ENCODE measurements around the gene MAP2K2.
A peak's percentile ranks its signal among the peaks of the same experiment; 100 is the strongest.

MAP2K2 gene

DNA sequence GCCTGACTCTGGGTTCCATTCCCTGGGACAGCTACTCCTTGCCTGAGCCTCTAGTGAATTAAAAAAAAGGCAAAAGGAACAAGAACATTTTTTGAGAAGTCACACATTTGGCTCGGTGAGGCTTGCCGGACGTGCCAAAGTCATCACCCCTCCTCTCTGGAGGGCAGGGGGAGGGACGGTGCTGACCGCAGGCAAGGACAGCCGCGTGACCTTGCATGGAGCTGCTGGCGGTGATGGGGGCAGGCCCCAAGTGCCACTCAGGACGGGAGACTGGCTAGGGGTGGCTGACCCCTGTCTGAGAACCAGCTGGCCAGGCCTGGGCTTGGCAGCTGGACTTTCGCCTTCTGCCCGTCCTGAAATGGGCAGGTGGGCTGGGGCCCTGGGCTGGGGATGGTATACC, 26.4 kb downstream of the MAP2K2 start:
- no peak for DNase-seq

DNA sequence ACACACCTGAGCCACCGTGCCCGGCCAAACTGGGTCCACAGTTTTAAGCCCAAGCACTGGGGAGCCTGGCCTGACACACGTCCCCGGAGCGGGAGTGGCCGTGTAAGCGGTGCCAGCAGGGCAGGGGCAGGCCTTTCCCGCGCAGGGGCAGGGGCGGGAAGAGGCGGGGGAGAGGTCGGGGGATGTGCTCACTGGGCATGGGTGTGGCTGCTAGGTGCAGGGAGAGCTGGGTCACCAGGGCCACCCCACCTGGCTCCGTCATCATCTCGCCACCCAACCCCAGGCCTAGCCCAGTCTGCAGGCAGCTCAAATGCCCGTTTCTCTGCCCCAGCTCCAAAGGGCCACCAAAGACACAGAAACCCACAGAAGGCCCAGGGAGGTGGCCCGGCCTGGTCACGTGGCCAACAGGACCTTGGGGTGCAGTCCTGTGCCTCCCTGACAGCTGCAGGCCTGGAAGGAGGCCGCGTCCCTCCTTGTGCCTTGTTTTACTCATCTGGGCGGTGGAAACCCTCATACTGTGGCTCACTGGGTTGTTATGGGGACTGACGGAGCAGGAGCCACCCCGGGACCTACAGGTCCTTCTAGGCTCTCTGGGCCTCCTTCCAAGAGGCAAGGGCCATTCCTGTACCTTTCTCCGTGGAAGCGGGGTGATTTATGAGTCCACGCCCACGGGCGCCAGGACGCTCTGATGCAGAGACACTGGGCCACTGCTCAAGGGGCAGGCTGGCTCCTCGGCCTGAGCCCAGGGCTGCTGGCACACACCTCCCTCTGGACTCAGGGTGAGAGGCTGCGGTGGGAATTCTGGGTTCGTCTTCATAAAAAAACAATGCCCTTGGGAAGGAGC, 27.7 kb downstream of the MAP2K2 start:
- no peak for DNase-seq

DNA sequence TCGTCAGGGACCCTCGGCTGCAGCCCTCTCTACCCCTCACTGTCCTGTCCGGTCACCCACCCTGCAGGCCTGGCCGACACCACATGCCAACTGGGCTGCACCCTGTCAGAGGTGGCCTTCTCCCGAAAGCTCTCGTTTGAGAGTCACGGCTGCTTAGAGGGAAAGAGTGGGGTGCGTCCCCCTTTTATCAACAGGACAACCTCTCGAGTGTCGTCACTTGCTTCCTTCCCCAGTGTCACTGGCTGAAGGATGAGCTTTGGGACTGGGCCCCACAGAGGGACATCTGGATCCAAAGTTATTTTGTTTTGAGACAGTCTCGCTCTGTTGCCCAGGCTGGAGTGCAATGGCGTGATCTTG, 28.5 kb downstream of the MAP2K2 start:
- no peak for DNase-seq

DNA sequence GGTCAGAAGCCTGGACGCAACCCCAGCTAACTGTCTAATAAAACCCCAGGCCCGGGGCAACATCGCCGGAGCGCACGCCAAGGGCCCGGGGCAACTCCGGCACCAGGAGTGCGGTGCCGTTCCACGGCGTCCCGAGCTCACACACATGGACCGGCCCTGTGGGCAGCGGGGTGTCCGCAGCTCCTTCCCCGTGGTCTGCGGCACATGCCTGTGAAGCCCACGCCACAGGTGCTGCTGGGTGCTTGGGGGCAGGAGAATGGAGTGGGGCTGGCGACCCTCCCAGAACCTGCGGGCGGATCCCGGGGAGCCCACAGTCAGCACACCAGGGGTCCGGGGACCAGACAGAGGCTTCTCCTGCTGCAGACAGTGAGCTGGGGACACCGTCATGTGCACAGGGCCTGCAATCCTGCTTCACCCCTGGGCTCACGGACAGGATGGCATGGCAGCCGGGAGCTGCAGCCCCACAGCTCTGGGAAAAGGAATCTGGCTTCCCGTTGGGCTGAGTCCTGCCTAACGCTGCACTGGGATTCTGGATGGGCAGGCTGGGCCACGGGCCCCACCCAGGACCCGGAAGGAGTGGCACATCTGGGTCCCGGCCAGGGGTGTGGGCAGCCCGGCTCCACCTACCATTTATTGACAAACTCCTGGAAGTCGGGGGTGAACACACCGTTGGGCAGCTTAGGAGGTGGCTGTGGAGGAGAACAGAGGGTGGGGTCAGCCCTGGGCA, 29.0 kb downstream of the MAP2K2 start:
- no peak for DNase-seq

DNA sequence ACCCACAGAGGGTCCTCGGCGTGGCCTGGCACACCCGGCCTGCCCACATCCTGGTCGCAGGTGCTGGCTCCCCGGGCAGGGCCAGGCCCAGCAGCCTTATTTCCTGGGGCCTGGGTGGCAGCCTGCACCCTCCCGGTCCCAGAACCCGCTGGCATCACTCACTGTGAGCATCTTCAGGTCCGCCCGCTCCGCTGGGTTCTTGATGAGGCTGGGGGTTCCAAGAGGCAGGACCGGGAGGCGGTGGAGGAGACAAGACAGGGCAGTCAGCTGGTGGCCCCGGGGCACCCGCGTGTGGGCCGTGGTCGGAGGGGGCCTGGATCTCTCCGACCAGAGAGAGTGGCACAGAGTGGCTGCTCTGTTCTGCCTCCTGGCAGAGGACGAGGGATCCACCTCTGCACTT, 29.6 kb downstream of the MAP2K2 start:
- DNase-seq, result no peak

DNA sequence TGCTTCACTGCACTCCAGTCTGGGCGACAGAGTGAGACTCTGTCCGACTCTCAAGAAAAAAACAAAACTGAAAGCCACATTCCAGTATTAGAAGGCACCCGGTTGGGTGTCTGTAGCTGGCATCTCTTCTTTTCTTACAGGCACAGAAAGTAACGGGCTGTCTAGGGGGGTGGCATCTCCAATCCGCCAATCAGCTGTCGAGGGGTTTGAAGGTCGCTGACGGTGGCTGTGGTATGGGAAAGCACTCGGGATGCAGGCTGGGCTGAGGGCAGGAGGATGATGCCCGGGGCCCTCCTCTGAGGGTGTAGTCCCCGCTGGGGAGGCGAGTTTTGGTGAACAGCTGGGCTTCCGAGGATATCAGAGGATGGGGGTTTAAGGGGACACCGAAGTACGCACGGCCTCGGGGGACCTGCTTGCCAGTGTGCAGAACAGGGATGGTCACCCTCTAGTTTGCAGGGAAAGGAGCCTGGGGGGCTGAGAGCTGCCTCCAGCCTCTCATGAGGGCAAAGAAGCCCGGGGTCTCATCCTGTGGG, 30.2 kb downstream of the MAP2K2 start:
- DNase-seq, result no peak

DNA sequence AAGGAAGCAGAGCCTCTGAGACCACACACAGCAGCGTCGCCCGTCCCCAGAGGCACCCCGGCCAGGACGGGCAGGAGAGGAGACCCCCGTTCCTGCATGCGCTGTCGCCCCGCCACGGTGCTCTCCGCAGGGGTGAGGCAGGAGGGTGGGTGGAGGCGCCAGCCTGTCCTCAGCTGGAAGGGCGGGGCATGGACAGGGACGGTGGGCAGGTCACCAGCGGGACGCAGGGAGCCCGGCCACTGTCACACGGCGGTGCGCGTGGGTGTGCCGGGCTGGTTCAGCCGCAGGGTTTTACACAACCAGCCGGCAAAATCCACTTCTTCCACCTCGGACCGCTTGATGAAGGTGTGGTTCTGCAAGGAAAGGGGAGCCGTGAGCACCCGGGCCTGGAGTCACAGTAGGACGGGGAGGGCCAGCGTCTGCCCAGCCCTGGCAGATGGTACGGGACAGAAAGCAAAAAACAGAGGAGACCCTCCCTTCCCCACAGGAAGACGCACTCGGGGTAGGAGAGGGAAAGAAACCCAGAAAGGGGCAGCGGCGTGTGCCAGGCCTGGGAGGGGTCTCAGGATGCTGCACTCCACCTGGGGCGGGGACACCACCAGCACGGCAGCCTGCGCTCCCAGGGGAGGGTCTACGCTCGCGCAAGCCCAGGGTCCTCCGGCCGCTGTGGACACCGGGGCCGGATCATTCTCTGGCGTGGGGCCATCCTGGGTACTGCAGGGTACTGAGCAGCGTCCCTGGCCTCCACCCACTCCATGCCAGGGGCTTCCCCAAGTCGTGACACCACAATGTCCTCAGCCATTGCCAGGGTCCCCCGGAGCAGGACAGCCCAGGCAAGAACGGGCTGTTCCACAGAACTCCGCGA, 33.3 kb downstream of the MAP2K2 start:
- no peak for DNase-seq

DNA sequence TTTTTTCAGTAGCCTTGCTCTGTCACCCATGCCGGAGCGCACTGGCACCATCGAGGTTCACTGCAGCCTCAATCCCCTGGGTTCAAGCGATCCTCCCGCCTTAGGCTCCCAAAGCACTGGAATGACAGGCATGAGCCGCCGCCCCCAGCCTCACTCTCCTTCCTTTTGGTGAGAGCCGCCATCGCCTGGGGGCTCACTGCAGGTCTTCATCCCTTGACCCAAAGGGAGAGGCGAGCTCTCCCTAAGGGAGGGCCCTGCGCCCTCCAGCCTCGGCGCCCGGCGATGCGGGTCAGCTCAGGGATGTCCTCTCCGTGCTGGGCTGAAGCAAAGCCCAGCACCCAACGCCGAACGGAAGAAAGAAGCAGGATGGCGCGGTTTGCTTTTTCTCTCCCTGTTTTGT, 34.0 kb downstream of the MAP2K2 start:
- no peak for DNase-seq

DNA sequence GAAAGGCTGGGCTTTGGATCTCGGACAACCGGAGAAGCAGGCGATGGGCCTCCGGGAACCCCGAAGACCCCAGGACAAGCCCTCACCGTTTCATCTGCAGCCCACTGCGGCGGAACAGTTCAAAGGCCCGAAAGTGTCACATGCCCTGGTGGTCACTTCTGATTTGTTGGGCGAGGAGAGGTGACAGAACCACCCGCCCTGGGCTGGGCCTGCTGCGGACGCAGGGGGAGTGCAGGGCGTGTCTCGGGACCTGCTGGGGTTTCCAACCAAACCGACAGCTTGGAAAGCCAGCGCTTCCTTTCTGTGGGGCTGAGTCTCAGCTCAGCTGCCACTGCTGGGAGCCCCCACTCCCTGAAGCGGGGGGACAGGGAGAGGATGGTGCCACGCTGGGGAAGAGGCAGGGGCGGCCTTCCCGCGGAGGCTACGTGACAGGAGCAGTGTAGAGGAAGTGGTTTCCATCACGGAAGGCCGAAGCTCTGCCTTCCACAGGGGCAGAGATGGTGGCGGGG, 34.5 kb downstream of the MAP2K2 start:
- DNase-seq, result peak in 1 of 2 experiments; percentile 14

DNA sequence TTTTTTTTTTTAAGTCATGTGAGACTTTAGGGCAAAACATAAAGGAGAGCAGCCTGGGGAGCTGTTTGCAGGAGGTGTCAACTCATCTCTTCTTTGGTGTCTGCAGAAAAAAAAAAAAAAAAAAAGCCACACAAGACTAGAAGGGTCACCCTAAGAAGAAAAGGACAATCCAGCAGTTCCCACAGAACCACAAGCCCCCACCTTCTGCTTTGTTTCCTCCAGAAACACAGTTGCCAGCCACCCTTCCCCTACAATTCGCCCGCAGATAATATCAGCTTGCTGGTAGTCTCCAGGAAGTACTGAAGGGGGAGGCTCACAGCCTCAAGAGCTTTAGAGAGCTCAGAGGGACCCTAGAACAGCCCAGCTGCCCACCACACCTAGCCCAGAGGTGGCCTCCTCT, 34.9 kb downstream of the MAP2K2 start:
- peak in 1 of 2 experiments; percentile 28 for DNase-seq

DNA sequence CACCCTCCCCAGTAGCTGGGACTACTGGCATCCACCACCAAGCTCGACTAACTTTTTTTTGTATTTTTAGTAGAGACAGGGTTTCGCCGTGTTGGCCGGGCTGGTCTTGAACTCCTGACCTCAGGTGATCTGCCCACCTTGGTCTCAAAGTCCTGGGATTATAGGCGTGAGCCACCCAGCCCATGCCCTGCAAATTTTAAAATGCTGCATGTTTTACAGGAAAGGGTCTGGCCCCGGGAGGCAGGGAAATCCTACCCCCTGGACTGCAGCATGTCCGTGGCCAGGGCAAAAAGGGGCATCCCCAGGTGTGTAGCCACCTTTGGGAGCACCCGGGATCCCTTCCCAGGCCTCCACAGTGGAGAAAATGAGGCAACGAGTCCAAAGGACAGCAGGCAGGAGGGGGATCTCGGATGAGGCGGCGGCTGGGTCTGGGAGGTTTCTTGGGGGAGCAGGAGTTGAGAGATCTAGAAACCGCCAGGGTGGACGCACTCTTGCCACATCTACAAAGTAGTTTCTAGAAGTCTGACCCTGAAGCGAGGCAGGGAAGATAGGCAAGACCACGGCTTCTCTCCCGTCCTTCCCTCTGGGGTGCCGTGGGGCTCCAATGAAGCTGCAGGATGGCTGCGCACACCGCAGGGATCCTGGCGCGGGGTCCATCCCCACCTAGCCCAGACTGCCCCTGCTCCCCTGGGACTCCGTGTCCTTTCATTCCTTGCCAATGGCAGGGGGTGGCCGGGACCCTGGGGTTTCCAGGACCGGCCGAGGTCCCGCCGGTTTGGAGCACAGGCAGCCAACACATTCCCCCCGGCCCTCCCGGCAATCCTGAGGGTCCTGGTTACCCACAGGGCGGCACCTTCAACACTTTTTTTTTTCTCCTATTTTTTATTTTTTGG, 35.9 kb downstream of the MAP2K2 start:
- DNase-seq, result no peak

DNA sequence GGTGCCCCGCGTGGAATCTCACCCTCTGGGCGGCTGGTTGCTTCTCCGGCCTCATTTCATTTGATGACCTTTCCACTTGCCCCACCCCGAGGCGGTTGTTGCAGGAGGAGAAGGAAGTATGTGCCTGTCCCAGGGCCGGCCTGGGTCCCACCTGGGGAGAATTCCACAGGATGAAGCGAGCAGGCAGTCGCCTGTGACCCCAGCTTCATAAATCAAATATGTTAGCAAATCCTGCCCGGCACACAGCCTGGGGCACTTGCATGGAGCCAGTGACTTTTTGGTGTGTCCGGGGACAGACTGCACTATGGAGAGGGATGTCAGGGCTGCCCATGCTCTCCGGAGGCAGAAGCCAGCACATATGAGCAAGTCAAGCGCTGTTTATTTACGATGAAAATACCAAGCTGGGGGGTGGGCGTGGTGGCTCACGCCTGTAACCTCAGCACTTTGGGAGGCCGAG, 37.5 kb downstream of the MAP2K2 start:
- DNase-seq, result no peak

DNA sequence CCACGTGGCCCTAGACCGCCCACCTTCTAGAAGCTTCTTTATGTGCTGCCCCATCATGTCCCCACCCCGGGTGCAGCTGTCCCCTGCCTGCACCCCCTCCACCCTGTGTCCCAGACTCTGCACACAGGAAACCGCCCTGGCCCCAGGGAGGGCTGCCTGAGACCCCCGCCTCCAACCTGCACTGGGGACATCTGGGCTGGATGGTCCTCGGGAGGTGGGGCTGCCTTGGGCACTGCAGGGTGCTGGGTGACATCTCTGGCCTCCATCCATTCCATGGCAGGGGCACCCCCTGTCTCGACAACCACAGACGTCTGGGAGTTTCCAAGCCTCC, 39.4 kb downstream of the MAP2K2 start:
- no peak for DNase-seq

DNA sequence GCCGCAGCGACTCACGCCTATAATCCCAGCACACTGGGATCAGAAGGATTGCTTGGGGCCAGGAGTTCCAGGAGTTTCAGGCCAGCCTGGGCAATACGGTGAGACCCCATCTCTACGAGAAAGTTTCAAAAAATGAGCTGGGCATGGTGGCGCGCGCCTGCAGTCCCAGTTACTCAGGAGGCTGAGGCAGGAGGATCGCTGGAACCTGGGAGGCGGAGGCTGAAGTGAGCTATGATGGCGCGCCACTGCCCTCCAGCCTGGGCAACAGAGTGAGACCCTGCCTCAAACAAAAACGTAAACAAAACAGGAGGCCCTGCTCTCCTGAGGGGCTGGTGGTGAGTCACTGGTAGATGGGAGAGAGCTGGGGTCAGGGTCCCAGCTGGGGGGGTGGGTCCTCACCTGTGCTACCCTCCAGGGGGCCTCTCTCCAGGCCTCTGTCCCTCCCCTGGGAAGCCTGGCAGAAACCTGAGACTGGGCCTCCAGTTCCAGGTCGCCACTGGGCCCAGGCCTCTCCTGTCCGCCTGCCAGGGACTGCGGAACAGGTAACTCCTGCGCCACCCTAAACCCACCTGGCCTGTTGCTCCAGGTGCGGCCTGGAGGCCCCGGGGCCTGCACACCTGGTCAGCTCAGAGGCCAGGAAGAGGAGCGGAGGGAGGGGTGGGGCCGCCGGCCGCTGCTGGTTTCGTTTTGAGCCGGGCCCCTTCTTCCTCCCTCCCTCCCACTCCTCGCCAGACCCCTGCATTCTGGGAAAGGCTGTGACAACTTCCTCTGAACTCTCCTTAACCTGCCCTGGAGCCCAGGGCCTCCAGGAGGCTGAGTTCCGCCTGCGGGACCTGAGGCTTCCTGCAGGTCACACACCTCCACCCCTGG, 40.0 kb downstream of the MAP2K2 start:
- DNase-seq, result peak in 1 of 2 experiments; percentile 35

DNA sequence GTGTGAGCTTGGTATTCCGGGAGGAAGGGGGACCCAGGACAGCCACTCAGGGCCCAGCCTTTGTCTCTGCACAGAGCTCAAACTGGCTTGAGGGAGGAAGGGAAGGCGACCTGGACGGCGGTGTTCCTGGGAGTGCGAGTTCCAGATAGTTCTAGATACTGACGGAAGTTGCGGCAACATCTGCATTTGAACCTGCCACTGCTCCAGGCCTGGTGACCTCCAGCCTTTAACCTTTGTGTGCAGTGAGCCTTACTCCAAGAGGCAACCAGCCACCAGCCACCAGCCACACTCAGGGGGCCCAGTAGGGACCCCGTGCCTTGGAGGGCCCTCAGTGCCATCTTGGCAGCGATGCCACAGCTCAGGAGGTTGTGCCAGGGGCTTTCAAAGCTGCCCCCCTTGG, 41.8 kb downstream of the MAP2K2 start:
- no peak for DNase-seq

DNA sequence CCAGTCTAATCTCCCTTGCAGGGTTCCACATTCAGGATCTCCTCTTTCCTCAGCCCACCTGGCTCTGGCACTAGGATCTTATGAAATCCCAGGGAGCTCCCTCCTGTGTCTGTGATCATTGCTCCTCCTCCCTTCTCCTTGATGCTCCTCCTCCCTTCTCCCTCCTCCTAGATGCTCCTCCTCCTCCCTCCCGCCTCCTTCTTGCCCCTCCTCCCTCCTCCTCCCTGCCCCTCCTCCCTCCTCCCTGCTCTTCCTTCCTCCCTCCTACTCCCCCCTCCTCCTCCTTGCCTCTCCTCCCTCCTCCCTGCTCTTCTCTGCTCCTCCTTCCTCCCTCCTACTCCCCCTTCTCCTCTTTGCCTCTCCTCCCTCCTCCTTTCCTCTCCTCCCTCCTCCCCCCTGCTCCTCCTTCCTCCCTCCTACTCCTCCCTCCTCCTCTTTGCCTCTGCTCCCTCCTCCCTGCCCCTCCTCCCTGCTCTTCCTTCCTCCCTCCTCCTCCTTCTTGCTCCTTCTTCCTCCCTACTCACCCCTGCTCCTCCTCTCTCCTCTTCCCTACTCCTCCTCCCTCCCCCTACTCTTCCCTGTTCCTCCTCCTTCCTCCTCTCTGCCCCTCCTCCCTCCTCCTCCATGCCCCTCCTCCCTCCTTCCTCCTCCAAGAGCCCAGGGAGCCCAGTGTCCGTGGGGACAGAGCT, 42.3 kb downstream of the MAP2K2 start:
- DNase-seq, result no peak

DNA sequence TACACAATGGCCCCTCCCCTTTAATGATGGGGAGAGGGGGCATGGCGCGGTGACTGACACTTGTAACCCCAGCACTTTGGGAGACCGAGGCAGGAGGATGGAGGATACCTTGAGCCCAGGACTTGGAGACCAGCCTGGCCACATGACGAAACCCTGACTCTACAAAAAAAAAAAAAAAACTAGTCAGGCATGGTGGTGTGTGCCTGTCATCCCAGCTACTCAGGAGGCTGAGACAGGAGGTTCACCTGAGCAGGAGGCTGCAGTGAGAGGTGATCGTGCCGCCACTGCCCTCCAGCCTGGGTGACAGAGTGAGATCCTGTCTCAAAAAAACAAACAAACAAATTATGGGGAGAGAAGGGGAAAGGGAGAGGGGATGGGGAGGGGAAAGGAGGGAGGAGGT, 43.4 kb downstream of the MAP2K2 start:
- no peak for DNase-seq

DNA sequence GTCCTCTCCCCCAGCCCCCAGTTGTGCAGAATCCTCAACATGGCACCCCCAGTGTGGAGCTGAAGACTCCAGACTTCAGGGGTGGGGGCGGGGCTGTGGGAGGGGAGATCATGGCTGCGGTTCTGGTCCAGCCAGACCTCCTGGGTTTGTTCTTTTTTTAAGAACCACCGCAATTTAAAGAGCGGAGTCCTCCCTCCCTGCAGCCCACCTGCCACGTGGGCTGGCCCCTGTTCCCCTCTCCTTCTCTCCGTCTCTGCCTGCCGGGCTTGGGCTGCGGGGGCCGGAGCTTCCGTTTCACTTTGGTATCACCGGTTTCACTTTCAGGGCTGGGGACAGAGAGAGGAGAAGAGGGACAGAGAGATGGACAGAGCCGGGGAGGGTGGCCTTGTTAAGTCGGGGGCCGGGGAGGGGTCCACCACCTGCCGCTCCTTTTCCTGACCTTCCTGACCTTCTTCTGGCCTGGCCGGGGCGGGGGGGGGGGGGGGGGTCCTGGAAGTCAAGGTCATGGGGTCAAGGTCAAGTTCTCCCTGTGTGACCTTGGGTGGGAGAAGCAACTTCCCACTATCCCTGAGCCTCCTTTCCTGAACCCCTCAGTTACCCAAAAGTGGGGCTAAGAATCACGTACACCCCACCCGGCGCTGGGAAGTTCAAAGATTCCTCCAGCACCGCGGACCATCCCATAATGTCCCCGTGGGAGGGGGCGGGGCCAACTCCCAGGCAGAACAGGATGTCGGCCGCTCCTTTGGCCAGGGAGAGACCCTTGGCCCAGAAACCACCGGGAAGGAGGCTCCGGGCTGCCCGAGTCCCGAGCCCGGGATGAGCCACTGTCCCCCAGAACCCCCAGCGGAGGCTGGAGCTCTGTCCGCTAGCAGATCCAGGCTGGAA, 45.9 kb downstream of the MAP2K2 start:
- peak; percentile 45 to 71 for DNase-seq

DNA sequence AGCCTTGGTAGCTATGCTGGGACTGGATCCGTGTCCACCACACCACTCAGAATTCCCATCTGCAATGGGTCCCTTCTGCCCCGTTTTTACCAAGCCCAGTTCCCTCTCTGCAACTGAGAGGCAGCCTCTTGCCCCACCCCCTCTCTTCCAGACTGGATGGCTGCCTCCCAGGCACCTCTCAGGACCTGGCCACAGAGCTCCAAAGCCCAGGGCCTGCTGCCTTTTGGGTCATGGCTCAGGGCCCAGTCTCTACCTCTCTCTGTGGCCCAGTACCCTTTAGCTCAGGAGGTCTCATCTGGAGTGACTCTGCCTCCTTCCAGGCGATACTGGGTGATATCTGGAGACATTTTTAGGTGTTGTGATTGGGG, 46.9 kb downstream of the MAP2K2 start:
- DNase-seq, result no peak
